Measurements from ENCODE around the gene POU2F2.
"Not testable (repeated sequence)": the region's sequence is repeated elsewhere in the genome, so short reads cannot be mapped to it uniquely, and the experiment has no call there.

Gene POU2F2

DNA sequence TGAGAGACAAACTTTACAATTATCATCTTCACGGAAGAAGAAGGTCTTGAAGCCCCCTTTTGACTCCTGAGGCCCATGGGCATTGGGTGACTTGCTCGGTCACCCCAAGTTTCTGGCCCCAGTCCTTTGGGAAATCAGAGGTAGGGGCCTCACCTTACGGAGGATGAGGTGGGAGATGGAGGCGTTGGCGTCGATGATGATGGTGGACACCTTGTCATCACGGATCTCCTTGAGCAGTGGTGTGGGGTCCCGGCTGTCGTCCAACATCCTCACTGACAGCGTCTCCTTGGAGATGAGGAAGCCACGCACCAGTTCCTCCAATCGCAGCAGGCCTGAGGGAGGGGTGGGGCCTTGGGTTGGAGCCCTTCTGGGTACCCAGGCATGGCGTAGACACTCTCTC, 73.0 kb downstream of the POU2F2 start:
- no peak for DNase-seq

DNA sequence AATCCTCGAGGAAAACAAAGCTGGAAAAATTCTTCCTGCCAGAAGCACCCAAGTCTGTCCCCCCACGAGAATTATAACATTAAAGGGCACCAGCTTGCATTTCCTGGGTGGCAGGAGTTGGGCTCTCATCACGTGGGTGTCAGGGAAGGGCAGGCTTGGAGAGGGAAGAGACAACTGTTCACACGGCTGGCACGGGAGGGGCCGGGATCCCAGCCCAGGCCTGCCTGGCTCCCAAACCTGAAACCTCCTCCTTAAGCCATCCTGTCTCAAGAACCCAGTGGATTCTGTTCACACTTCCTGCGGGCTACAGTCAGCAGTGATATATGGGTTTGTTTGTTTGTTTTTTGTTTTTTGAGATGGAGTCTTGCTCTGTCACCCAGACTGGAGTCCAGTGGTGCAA, 74.4 kb downstream of the POU2F2 start:
- no peak for DNase-seq

DNA sequence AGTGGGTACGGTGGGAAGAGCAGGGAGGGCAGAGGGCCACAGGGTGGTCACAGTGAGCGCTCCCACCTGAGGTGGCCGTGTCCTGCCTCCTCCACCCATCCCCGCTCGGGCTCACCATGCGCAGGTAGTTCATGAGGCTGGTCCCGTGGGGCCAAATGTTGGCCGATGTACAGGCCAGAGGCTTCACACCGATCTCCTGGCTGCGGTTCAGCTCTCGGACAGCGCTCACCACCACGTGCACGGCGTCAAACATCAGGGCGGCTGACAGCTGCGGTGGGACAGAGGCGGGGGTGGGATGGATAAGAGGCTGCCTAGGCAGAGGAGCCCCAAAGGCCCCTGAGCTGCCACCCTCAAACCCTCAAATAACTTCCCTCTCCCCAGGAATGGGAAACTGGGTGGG, 78.0 kb downstream of the POU2F2 start:
- no peak for DNase-seq

DNA sequence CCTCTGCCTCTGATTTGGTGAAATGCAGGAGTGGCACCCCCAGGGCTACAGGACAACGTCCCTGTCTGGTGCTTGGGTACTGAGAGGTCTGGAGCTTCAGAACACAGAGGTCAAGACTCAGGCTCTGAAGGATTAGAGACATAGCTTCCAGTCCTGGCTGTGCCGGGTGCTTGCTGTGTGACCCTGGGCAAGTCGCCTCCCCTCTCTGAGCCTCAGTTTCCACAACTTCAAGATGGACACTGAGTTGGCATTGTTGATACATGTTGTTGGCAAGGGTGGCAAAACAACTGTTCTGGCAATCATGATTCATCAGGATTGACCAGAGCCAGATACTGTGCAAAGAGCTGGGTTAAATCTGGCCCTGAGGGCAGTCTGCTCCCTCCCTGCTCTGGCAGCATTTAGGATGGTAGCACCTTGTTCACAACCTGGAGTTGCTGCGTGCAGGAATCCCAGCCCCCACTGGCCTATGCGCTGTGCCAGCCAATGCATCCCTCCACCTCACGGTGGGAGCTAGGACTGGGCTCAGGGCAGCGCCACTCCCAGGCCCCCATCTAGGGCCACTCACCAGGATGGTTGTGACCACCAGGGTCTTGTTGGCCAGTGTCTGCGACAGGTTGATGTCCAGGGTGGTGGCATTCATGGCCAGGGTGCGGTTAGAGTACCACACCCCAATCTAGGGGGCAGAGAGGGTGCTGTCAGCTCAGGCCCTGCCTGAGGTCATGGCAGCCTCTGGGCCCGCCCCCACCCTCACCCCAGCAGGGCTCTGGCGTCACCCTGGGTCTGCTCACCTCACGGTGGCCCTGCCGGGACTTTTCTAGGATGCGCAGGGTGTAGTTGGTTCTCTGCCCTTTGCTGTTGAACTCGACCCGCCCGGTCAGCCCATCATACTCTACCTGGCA, 79.0 kb downstream of the POU2F2 start:
- no peak for DNase-seq

DNA sequence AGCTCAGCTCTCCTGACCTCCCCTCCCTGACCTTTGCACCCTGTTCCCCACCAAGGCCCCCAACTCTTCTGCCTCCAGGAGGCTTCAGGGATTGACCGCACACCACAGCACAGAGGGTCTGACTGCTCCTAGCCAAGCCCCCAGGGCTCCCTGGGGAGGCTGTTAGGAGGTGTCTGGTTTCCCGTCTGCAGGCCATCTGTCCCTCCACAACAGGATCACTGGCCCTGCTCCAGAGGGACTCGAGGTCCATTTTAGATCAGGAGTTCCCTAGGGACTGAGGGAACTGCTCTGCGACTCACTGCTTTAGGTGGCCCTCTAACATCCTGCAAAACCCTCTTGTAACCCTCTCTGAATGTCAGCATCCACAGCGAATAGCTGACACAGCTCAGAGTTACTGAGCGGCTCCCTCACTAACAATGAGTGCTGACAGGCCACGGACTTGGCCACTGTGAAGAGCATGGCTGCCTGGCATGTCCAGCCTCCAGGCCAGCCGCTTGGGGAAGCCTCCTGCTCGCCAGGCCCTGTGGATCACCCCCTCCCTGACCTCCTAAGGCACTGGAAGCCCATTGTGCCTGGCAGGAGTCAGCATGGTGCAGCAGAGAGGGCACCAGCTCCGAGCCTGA, 79.9 kb downstream of the POU2F2 start:
- DNase-seq = no peak

DNA sequence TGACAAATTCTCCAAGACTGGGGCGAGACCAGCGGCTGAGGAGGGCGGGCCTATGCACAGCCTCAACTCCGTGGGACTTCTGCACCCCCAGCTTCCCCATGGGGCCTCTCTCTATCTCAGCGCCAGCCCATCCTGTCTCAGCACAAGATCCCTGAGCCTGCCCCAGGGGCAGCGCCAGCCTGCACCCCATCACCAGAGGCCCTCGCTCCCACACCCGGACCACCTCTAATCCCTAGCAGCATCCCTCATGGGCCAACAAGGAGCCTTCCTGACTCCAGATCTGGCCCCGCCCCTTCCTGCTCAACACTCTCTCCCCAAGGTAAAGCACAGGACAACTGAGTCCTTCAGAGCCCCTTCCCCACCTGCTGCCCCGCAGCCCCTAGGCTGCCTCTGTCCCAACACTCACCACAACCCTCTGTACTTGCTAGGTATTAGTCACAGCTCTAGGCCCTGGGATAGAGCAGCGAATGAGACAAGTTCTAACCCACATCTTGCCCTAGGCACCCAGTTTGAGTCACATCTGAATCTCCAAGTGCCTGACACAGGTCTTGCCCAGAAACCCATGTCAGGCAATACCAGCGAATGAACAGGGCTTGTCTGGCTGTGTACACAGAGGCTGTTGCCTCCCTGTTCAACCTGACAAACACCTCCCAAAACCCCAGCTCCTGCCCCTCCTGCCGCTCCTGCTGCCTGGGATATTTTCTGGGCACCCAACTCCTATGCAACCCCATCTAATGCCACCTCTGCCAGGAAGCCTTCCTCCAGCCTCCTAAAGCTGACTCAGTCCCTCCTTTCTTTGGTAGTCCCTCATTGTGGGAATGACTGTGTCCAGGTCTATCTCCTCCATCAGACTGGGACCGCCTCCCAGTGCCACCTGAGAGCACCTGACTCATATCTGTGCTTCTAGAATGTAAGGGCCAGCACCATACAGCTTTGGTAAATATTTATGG, 80.8 kb downstream of the POU2F2 start:
- peak in 1 of 5 experiments; percentile 89 for DNase-seq

DNA sequence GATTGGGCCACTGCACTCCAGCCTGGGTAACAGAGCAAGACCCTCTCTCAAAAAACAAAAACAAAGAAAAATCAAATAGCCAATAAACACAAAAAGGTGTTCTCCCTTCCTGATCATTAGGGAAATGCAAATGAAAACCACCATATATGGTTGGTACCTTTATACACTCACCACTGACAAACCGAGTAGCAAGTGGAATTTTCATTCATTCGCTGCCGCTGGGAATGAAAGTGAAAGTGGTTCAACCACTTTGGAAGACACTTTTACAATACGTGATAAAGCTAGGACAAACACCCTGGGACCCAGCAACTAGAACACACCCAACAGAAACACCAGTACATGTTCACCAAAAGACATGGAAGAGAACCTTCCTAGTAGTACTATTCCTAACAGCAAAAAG, 83.3 kb downstream of the POU2F2 start:
- peak in 1 of 5 experiments; percentile 51 for DNase-seq

DNA sequence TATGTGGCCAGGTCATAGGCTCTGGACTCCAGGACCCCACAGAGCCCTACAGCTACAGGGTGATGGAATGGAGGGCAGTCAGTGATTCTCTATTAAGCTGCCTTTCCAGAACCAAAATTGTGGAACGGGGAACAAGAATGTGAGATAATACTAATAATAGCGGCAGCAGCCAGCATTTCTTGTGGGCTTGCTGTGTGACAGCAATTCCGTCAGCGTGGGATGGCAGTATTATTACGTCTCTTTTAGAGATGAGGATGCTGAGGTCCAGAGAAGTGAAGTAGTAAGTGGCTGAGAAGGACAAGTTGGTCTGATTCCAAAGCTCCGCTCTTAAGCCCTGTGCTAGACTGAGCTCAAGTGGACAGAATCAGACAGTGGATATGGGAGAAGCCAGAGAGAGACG, 86.7 kb downstream of the POU2F2 start:
- DNase-seq = no peak

DNA sequence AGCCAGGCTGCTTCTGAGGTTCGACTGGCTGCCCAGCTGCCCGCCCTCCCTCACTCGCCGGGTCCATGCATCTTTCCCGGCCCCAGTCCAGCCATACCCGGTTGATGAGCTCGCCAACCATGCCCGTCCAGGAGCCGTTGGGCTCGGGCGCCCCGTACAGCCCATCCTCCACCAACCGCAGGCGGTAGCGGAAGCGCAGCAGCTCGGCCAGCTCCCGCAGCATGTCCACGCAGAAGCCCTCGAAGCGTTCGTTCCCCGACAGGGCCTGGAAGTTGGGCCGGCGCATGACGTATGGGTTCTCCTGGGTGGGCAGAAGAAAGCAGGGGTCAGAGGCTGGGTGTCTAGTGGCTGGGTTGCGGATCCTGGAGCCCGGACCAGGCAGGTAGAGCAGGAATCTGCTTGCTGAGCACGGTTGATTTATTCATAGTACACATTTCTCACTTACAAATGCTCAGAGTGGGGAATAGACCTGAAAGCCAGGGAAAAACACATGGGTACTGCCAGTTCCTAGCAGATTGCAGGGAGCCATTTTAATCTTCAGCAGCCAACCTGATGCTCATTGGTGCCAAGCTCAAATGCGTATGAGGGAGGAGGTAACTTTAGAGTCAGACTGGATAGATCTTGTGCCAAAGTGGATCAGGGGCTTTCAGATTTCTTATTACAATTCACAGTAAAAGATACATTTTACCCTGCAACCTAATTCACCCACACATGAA, 89.6 kb downstream of the POU2F2 start:
- no peak for DNase-seq

DNA sequence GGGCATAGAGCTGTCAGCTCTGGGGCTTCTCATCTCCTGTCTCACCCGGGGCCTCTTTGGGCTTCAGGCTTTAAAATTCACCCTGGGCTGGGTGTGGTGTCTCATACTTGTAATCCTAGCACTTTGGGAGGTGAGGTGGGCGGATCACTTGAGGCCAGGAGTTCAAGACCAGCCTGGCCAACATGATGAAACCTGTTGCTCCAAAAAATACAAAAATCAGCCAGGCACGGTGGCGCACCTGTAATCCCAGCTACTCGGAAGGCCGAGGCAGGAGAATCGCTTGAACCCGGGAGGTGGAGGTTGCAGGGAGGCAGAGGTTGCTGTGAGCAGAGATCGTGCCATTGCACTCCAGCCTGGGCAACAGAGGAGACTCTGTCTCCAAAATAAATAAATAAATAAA, 91.8 kb downstream of the POU2F2 start:
- not testable (repeated sequence) for DNase-seq

DNA sequence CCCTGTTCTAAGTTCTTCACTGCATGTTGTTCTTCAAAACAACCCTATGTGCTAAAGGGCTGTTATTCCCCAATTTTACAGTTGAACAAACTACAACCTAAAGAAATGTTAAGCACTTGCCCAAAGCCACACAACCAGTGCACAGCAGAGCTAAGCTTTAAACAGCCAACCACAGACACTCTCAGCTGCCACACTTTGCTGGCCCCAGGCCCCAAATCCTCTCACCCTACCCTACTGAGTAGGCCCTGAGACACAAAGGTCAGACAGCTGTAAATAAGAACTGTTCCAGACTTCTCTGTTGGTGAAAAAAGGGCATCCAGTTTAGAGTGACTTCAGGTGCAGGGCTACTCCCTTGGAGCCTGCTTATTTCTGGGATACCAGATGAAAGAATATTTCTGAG, 92.2 kb downstream of the POU2F2 start:
- DNase-seq = no peak

DNA sequence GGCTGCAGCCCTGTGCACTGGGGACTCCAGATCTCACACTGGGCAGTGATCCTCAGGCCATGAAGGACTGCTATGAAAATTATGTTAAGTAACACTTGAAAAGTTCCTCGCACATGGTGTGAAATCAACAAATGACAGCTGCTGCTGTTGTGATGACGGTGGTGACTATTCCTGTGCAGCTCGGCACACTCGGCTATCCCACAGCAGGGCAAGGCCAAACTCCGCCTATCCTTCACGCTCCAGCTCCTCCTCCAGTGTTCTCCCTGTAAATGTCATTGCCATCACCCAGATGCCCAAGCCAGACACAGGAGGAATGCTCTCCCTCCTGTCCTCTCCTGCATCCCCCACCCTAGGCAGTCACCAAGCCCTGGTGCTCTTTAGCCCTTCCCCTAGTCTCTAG, 93.6 kb downstream of the POU2F2 start:
- no peak for DNase-seq

DNA sequence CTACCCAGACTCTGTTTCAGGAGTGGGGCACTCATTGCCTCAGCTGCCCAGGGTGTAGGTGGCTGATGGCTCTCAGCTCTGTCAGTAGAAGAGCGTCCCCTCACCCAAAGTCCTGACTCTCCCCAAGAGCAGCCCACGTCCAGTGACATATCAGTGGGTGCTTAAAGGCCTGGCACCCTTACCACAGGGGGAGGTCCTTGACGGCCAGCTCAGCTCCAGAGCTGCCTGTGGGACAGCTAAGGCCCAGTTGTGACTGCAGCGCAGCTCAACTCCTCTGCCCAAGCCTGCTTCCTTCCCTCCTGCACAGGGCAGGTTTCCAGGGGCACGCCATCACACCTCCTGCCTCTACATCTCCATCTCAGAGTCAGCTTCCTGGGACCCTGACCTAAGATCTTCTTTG, 94.6 kb downstream of the POU2F2 start:
- DNase-seq = no peak

Measured in T-helper 2 cell (primary cell).